ENCODE data around the gene MFAP3L.
"Not testable (repeated sequence)": the region's sequence is repeated elsewhere in the genome, so short reads cannot be mapped to it uniquely, and the experiment has no call there.

MFAP3L gene

GRCh38 chr4:170026253-170027021, at the start of gene MFAP3L:
TSS of gene MFAP3L (minus strand) at chr4:170026395. CDS start at chr4:170005877, 20,518 bp downstream.
- H3K36me3 ChIP-seq (ENCODE audit: control insufficient read depth in 1 of 2, insufficient read depth in 2 of 2, low read length in 2 of 2), result no peaks in the 10 kb centered on the region
- peaks cover 0 to 12% of the 10 kb centered on the region in 2 donors for H3K4me1 ChIP-seq (ENCODE audit: control insufficient read depth in 1 of 2, insufficient read depth in 2 of 2, low read length in 2 of 2)
- no peaks in the 10 kb centered on the region for H3K27me3 ChIP-seq (ENCODE audit: low read depth, low read length)
- peak within 1 kb of the TSS; percentile 73 for H3K27ac ChIP-seq (ENCODE audit: low read length)
- peak within 1 kb of the TSS; percentile 76 to 89 for H3K4me3 ChIP-seq (ENCODE audit: low read depth in 1 of 2, low read length in 2 of 2)
- H3K9me3 ChIP-seq (ENCODE audit: control insufficient read depth in 1 of 2, low read length in 2 of 2), result no peaks in the 10 kb centered on the region

- Histone ChIP-seq H3K9me3 (ENCODE audit: control insufficient read depth in 1 of 2, low read length in 2 of 2) (no peaks in the 10 kb centered on the region), H3K4me1 (ENCODE audit: control insufficient read depth in 1 of 2, insufficient read depth in 2 of 2, low read length in 2 of 2) (no peaks in the 10 kb centered on the region), H3K36me3 (ENCODE audit: control insufficient read depth in 1 of 2, insufficient read depth in 2 of 2, low read length in 2 of 2) (peaks cover 5 to 23% of the 10 kb centered on the region in 2 donors), H3K4me3 (ENCODE audit: low read depth in 1 of 2, low read length in 2 of 2) (no peak overlapping the region), H3K27ac (ENCODE audit: low read length) (no peak overlapping the region), H3K27me3 (ENCODE audit: low read depth, low read length) (no peaks in the 10 kb centered on the region)
Measured at GRCh38 chr4:170071196-170071595, 45.0 kb upstream of the MFAP3L start.

- Histone ChIP-seq H3K27me3 (ENCODE audit: low read depth, low read length) (no peaks in the 10 kb centered on the region), H3K36me3 (ENCODE audit: control insufficient read depth in 1 of 2, insufficient read depth in 2 of 2, low read length in 2 of 2) (peaks cover 5 to 22% of the 10 kb centered on the region in 2 donors), H3K4me3 (ENCODE audit: low read depth in 1 of 2, low read length in 2 of 2) (no peak overlapping the region), H3K4me1 (ENCODE audit: control insufficient read depth in 1 of 2, insufficient read depth in 2 of 2, low read length in 2 of 2) (no peaks in the 10 kb centered on the region), H3K9me3 (ENCODE audit: control insufficient read depth in 1 of 2, low read length in 2 of 2) (no peaks in the 10 kb centered on the region), H3K27ac (ENCODE audit: low read length) (no peak overlapping the region)
Measured at GRCh38 chr4:170068438-170069128, 42.4 kb upstream of the MFAP3L start.

GRCh38 chr4:170059421-170059820, 33.2 kb upstream of the MFAP3L start:
- H3K27ac ChIP-seq (ENCODE audit: low read length), result no peak overlapping the region
- no peak overlapping the region for H3K4me3 ChIP-seq (ENCODE audit: low read depth in 1 of 2, low read length in 2 of 2)
- H3K9me3 ChIP-seq (ENCODE audit: control insufficient read depth in 1 of 2, low read length in 2 of 2), result no peaks in the 10 kb centered on the region
- H3K36me3 ChIP-seq (ENCODE audit: control insufficient read depth in 1 of 2, insufficient read depth in 2 of 2, low read length in 2 of 2), result peaks cover 0 to 26% of the 10 kb centered on the region in 2 donors
- no peaks in the 10 kb centered on the region for H3K27me3 ChIP-seq (ENCODE audit: low read depth, low read length)
- H3K4me1 ChIP-seq (ENCODE audit: control insufficient read depth in 1 of 2, insufficient read depth in 2 of 2, low read length in 2 of 2), result no peaks in the 10 kb centered on the region

GRCh38 chr4:170058826-170059225, 32.6 kb upstream of the MFAP3L start:
- Histone ChIP-seq H3K9me3 (ENCODE audit: control insufficient read depth in 1 of 2, low read length in 2 of 2) (no peaks in the 10 kb centered on the region), H3K4me1 (ENCODE audit: control insufficient read depth in 1 of 2, insufficient read depth in 2 of 2, low read length in 2 of 2) (no peaks in the 10 kb centered on the region), H3K4me3 (ENCODE audit: low read depth in 1 of 2, low read length in 2 of 2) (no peak overlapping the region), H3K27ac (ENCODE audit: low read length) (no peak overlapping the region), H3K36me3 (ENCODE audit: control insufficient read depth in 1 of 2, insufficient read depth in 2 of 2, low read length in 2 of 2) (peaks cover 0 to 26% of the 10 kb centered on the region in 2 donors), H3K27me3 (ENCODE audit: low read depth, low read length) (no peaks in the 10 kb centered on the region)

- Histone ChIP-seq H3K27ac (ENCODE audit: low read length) (no peak overlapping the region), H3K36me3 (ENCODE audit: control insufficient read depth in 1 of 2, insufficient read depth in 2 of 2, low read length in 2 of 2) (peaks cover 0 to 23% of the 10 kb centered on the region in 2 donors), H3K4me1 (ENCODE audit: control insufficient read depth in 1 of 2, insufficient read depth in 2 of 2, low read length in 2 of 2) (no peaks in the 10 kb centered on the region), H3K4me3 (ENCODE audit: low read depth in 1 of 2, low read length in 2 of 2) (no peak overlapping the region), H3K9me3 (ENCODE audit: control insufficient read depth in 1 of 2, low read length in 2 of 2) (no peaks in the 10 kb centered on the region), H3K27me3 (ENCODE audit: low read depth, low read length) (no peaks in the 10 kb centered on the region)
Measured at GRCh38 chr4:170057866-170058265, 31.7 kb upstream of the MFAP3L start.

- Histone ChIP-seq H3K27me3 (ENCODE audit: low read depth, low read length) (no peaks in the 10 kb centered on the region), H3K9me3 (ENCODE audit: control insufficient read depth in 1 of 2, low read length in 2 of 2) (no peaks in the 10 kb centered on the region), H3K4me1 (ENCODE audit: control insufficient read depth in 1 of 2, insufficient read depth in 2 of 2, low read length in 2 of 2) (no peaks in the 10 kb centered on the region), H3K4me3 (ENCODE audit: low read depth in 1 of 2, low read length in 2 of 2) (no peak overlapping the region), H3K36me3 (ENCODE audit: control insufficient read depth in 1 of 2, insufficient read depth in 2 of 2, low read length in 2 of 2) (peaks cover 0 to 3% of the 10 kb centered on the region in 2 donors), H3K27ac (ENCODE audit: low read length) (no peak overlapping the region)
Measured at GRCh38 chr4:170052919-170053318, 26.7 kb upstream of the MFAP3L start.

GRCh38 chr4:170051402-170051801, 25.2 kb upstream of the MFAP3L start:
- Histone ChIP-seq H3K4me3 (ENCODE audit: low read depth in 1 of 2, low read length in 2 of 2) (no peak overlapping the region), H3K27ac (ENCODE audit: low read length) (no peak overlapping the region), H3K36me3 (ENCODE audit: control insufficient read depth in 1 of 2, insufficient read depth in 2 of 2, low read length in 2 of 2) (no peaks in the 10 kb centered on the region), H3K9me3 (ENCODE audit: control insufficient read depth in 1 of 2, low read length in 2 of 2) (no peaks in the 10 kb centered on the region), H3K27me3 (ENCODE audit: low read depth, low read length) (no peaks in the 10 kb centered on the region), H3K4me1 (ENCODE audit: control insufficient read depth in 1 of 2, insufficient read depth in 2 of 2, low read length in 2 of 2) (no peaks in the 10 kb centered on the region)

GRCh38 chr4:170049766-170050165, 23.6 kb upstream of the MFAP3L start:
- Histone ChIP-seq H3K9me3 (ENCODE audit: control insufficient read depth in 1 of 2, low read length in 2 of 2) (no peaks in the 10 kb centered on the region), H3K27ac (ENCODE audit: low read length) (no peak overlapping the region), H3K4me3 (ENCODE audit: low read depth in 1 of 2, low read length in 2 of 2) (no peak overlapping the region), H3K27me3 (ENCODE audit: low read depth, low read length) (no peaks in the 10 kb centered on the region), H3K4me1 (ENCODE audit: control insufficient read depth in 1 of 2, insufficient read depth in 2 of 2, low read length in 2 of 2) (no peaks in the 10 kb centered on the region), H3K36me3 (ENCODE audit: control insufficient read depth in 1 of 2, insufficient read depth in 2 of 2, low read length in 2 of 2) (no peaks in the 10 kb centered on the region)

GRCh38 chr4:170047771-170048354, 21.7 kb upstream of the MFAP3L start:
- Histone ChIP-seq H3K36me3 (ENCODE audit: control insufficient read depth in 1 of 2, insufficient read depth in 2 of 2, low read length in 2 of 2) (no peaks in the 10 kb centered on the region), H3K4me1 (ENCODE audit: control insufficient read depth in 1 of 2, insufficient read depth in 2 of 2, low read length in 2 of 2) (no peaks in the 10 kb centered on the region), H3K9me3 (ENCODE audit: control insufficient read depth in 1 of 2, low read length in 2 of 2) (no peaks in the 10 kb centered on the region), H3K4me3 (ENCODE audit: low read depth in 1 of 2, low read length in 2 of 2) (no peak overlapping the region), H3K27ac (ENCODE audit: low read length) (no peak overlapping the region), H3K27me3 (ENCODE audit: low read depth, low read length) (no peaks in the 10 kb centered on the region)

- not testable (repeated sequence) for H3K4me1 ChIP-seq (ENCODE audit: control insufficient read depth in 1 of 2, insufficient read depth in 2 of 2, low read length in 2 of 2); H3K36me3 ChIP-seq (ENCODE audit: control insufficient read depth in 1 of 2, insufficient read depth in 2 of 2, low read length in 2 of 2); H3K9me3 ChIP-seq (ENCODE audit: control insufficient read depth in 1 of 2, low read length in 2 of 2); H3K27me3 ChIP-seq (ENCODE audit: low read depth, low read length); H3K27ac ChIP-seq (ENCODE audit: low read length); H3K4me3 ChIP-seq (ENCODE audit: low read depth in 1 of 2, low read length in 2 of 2)
Measured at GRCh38 chr4:170046156-170046555, 20.0 kb upstream of the MFAP3L start.
